Cardiac fibroblast (primary cell): ENCODE data around the gene TPM3.

Experiments used
- DNase-seq, 2 donors: peaks; one replicate each; pipeline versions ENCODE4 v3.0.0 to v3.0.0-alpha.2; 2010; ENCODE audit warnings: low read depth in 2 of 2
- H3K4me3 ChIP-seq, 2 donors: replicated peaks in 1 of 2; 1 replicate in 1 of 2; 2 replicates in 1 of 2; pipeline ENCODE4 v1.5.1; 2011; ENCODE audit warnings: low read depth in 2 of 2, low read length in 2 of 2, mild to moderate bottlenecking in 2 of 2, moderate library complexity in 1 of 2
- TF ChIP-seq, protein P1 (sequence below): IDR thresholded peaks from one replicate; pipeline ENCODE4 v1.5.1; 2011; ENCODE audit warnings: low read depth, mild to moderate bottlenecking, low read length, inconsistent platforms

The TPM3 gene

DNA sequence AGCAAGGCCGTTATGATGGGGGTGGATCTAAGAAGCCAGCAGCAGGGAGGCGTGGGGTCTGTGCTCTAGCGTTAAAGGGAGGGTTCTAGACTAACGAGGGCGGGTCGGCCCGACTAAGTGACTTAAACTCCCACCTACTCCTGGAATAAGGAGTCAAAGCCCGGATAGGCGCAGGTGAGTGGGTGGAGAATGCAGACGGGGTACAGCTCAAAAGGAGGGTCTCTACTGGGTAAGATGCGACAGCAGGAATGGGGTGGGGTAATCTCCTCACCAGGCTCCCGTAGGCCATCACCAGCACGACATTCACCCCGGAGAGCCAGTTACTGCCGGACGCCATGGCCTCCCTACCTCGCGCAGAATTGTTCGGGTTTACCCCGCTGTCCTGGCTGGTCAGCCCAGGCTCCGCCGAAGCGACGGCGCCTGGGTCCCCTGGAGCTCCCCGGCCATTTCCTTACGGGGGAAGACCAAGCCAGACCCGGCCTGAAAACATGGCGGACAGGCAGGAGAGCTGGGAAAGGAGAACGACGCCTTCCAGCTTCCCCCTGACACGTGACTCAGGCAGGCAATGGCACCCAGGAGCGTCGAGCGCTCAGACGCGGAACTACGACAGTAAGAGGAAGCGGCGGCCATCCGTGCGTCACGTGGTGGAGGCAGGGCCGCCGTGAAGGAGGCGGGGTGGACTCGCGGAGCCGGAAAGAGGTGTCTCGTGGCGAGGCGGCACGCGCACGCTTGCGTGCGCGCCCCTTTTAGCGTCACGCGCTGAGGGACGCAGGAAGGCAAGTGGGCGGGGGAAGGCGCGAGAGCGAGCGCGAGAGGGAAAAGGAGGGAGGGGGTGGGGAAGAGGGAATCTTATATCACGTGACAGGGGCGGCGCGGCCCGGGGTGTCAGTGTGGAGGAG lies 28.4 kb upstream of the TPM3 start, which contains the start of gene UBAP2L:
TSS of gene UBAP2L (plus strand) at position 885 of the 899 bp plus-strand sequence. CDS start 4,169 bp downstream, outside the sequence.
- peak within 1 kb of the TSS; percentile 96 for H3K4me3 ChIP-seq
- TF ChIP-seq, protein P1, sequence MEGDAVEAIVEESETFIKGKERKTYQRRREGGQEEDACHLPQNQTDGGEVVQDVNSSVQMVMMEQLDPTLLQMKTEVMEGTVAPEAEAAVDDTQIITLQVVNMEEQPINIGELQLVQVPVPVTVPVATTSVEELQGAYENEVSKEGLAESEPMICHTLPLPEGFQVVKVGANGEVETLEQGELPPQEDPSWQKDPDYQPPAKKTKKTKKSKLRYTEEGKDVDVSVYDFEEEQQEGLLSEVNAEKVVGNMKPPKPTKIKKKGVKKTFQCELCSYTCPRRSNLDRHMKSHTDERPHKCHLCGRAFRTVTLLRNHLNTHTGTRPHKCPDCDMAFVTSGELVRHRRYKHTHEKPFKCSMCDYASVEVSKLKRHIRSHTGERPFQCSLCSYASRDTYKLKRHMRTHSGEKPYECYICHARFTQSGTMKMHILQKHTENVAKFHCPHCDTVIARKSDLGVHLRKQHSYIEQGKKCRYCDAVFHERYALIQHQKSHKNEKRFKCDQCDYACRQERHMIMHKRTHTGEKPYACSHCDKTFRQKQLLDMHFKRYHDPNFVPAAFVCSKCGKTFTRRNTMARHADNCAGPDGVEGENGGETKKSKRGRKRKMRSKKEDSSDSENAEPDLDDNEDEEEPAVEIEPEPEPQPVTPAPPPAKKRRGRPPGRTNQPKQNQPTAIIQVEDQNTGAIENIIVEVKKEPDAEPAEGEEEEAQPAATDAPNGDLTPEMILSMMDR: no peak
- DNase-seq: peak; percentile 99 to 100

DNA sequence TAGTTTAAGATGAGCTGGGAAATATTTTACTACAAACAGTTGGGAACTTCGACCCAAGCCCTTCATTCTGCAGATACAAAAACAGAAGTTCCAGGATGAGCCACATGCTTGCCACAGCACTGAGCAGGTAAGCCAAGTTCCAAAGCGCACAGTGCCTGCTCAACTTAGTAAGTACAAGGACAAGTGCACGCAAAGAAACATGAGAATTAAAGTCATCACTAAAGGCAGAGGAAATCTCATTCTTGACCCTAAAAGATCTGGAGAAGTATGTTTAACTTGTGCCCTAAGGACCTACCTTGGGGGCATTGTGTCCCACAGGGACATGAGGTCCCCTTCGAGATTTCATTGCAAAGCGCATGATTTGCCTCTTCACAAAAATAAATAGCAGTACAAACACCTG lies 27.6 kb upstream of the TPM3 start:
- TF ChIP-seq, protein P1: no peak
- H3K4me3 ChIP-seq: peak overlapping the region; percentile 96
- DNase-seq: peak; percentile 25 to 42

DNA sequence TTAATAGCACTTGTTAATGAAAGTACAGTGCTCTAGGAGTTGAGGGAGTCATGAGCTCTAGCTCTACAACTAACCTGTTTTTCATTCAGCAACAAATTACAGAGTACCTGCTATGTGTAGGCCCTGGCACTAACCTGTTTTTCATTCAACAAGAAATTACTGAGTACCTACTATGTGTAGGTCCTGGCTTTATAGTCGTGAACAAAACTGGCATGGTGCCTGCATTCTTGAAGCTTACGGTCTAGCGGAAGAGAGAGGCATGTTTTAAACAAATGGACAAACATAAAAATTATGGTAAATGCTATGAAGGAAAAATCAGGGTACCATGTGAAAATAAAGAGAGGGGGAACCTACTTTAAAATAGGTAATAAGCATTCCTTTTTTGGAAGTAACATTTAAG lies 26.6 kb upstream of the TPM3 start:
- DNase-seq: no peak
- H3K4me3 ChIP-seq: no peak overlapping the region
- TF ChIP-seq, protein P1: no peak

DNA sequence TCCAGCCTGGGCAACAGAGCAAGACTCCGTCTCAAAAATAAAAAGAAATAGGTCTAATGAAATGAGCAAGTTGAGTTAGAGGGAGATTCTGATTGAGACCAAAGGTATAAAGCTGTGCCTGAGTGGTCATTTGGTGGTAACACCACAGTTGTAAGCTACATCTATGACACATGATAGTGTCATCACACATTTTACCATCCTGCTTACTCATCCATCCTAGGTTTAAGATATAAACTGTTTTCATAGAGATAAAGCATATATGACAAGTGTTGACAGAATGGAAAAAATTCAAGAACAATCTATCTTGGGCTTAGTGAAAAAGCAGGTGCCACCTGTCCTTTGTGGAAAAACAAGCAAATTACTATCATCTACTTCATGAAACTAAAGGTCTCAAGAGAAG lies 21.4 kb upstream of the TPM3 start:
- DNase-seq: peak in 1 of 2 donors; percentile 61
- TF ChIP-seq, protein P1: no peak
- no peak overlapping the region for H3K4me3 ChIP-seq

DNA sequence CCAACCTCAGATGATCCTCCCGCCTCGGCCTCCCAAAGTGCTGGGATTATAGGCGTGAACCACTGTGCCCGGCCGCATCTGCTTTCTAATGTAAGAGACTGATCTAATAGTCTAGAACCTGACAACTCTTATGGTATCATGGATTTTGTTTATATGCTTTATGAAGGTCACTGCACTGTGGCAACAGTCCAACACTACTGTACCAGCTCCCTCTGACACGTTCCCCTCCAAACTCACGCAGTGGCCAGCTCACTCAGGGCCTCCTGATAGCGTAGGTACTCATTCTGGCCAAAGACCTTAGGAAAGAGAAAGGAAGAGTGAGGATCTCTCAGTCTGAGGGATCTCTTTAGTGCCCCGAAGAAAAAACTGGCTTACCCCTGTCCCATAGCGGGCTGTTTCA lies 20.2 kb upstream of the TPM3 start:
- TF ChIP-seq, protein P1: no peak
- no peak for DNase-seq
- no peak overlapping the region for H3K4me3 ChIP-seq

DNA sequence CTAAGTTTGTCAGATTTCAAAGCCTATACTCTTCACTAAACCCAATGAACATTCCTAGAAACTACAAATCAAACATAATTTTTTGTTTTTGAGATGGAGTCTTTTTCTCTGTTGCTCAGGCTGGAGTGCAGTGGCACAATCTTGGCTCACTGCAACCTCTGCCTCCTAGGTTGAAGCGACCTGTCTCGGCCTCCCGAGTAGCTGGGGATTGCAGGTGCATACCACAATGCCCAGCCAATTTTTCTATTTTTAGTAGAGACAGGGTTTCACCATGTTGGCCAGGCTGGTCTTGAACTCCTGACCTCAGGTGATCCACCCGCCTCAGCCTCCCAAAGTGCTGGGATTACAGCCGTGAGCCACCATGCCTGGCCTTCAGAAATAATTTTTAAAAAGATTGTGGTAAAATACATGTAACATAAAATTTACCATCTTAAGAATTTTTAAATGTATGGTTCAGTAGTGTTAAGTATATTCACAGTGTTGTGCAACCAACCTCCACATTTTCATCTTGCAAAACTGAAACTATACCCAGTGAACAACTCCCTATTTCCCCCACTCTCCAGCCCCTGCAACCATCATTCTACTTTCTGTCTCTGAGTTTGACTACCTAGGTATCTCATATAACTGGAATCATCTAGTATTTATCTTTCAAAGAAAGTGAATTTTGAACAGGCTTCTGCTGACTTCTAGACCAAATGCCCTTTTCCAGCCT lies 16.9 kb upstream of the TPM3 start:
- no peak overlapping the region for H3K4me3 ChIP-seq
- DNase-seq: no peak
- TF ChIP-seq, protein P1: no peak
